ENCODE results near the gene PIR. TPM values are rescaled to one million over a fixed set of nuclear protein-coding genes. Genes with fewer than 3 reads are reported as not detected.

The PIR gene
- total and polyA plus RNA-seq, 4 donors: 8.3 to 29.1 (median 13.4) TPM

DNA sequence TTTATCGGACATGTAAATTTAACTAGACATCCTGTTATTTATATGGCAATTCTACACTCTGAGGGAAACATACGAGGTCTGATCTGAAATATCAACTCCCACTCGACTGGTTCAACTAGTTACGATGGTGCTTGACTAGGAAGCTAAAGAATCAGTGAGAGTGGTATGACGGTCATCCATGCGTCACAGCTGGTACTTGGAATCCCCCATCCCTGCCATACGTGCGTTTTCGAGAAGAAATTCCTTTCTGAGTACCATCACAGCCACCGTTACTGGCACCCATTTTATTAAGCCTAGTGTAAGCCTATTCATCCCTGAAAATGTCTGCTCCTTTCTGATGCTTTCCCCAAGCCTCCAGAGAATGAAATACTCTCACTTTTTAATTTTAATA, 157.1 kb downstream of the PIR start:
- ATAC-seq (ENCODE audit: insufficient read depth, low FRiP score) (no peak), DNase-seq (peak; percentile 75 to 81 (median 78))
- H3K9ac ChIP-seq (ENCODE audit: insufficient read depth in 1 of 2, low read length in 2 of 2): peak overlapping the region; percentile 68 to 70
- WGBS, 2 donors: 0 to 37% methylated on average over 10 of the region's 10 CpGs
- peak overlapping the region; percentile 36 to 84 for H3K27ac ChIP-seq (ENCODE audit: low read depth in 1 of 2, low read length in 1 of 2)
- peaks cover 0 to 52% (median 25%) of the 10 kb centered on the region in 3 donors for H3K27me3 ChIP-seq (ENCODE audit: control insufficient read depth in 3 of 3, insufficient read depth in 3 of 3, low read length in 2 of 3)
- peaks cover 4 to 10% (median 6%) of the 10 kb centered on the region in 4 donors for H3K36me3 ChIP-seq (ENCODE audit: control insufficient read depth in 4 of 4, insufficient read depth in 4 of 4, low read length in 4 of 4)
- H3K4me3 ChIP-seq: no peak overlapping the region
- peaks cover 0 to 4% (median 0%) of the 10 kb centered on the region in 4 donors for H3K9me3 ChIP-seq (ENCODE audit: control insufficient read depth in 4 of 4, insufficient read depth in 3 of 4, low read length in 3 of 4)
- peaks cover 0 to 4% (median 0%) of the 10 kb centered on the region in 5 donors for H3K4me1 ChIP-seq (ENCODE audit: control insufficient read depth in 5 of 5, insufficient read depth in 5 of 5, low read length in 5 of 5)
- TF ChIP-seq, protein P1, sequence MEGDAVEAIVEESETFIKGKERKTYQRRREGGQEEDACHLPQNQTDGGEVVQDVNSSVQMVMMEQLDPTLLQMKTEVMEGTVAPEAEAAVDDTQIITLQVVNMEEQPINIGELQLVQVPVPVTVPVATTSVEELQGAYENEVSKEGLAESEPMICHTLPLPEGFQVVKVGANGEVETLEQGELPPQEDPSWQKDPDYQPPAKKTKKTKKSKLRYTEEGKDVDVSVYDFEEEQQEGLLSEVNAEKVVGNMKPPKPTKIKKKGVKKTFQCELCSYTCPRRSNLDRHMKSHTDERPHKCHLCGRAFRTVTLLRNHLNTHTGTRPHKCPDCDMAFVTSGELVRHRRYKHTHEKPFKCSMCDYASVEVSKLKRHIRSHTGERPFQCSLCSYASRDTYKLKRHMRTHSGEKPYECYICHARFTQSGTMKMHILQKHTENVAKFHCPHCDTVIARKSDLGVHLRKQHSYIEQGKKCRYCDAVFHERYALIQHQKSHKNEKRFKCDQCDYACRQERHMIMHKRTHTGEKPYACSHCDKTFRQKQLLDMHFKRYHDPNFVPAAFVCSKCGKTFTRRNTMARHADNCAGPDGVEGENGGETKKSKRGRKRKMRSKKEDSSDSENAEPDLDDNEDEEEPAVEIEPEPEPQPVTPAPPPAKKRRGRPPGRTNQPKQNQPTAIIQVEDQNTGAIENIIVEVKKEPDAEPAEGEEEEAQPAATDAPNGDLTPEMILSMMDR (IDR thresholded peaks at IDR 0.05; ENCODE audit: control extremely low read depth, extremely low read depth): no peak

DNA sequence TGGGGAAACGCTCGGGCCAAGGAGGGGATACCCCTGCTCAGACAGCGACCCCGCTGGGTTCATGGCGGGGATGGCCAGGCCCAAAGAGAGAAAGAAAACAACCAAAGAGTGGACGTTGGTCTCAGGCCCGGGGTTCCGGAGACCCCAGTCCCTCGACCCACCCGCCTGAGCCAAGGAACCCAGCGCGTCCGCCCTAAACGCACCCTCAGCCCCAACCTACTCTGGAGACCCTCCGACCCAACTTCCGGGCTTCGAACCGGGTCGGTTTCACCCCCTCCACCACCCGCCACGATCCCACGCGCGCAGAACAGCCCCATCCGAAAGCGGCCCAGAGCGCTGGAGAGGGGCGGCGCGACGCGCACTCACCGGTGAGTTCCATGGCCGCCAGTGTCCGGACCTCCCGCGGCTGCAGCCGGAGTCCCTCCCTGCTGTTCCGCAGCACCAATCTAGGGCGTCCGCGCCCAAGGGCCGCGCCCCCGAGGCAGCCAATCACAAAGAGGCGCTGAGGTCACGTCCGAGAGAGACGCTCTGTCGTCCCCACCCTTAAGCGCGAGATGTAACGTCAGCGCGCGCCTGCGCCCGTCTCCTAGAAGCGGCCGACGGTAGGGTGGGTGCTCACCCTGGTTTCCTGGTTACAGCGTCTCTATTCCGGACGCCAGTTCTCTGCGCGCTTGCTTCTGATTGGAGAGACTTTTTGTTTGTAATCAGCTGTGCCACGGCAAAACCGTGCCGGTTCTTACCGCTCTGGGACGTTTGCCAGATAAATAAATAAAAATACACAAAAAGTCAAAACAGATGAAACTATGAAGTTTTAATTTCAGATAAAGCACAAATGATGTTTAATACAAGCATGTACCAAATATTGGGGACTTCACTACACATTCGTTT, 157.8 kb downstream of the PIR start, which contains the start of gene PIGA:
Gene PIGA, minus strand, starts transcription at position 389 of the 888 bp plus-strand sequence. CDS start 3,593 bp downstream, outside the sequence.
- H3K4me1 ChIP-seq (ENCODE audit: control insufficient read depth in 5 of 5, insufficient read depth in 5 of 5, low read length in 5 of 5): peaks cover 0 to 4% (median 0%) of the 10 kb centered on the region in 5 donors
- WGBS, 2 donors: 0 to 30% methylated on average over 28 to 72 of the region's 72 CpGs
- ATAC-seq (ENCODE audit: insufficient read depth, low FRiP score) (peak; percentile 96), DNase-seq (peak; percentile 97 to 98 (median 98))
- H3K27me3 ChIP-seq (ENCODE audit: control insufficient read depth in 3 of 3, insufficient read depth in 3 of 3, low read length in 2 of 3): peaks cover 0 to 55% (median 25%) of the 10 kb centered on the region in 3 donors
- peak within 1 kb of the TSS; percentile 97 to 99 for H3K27ac ChIP-seq (ENCODE audit: low read depth in 1 of 2, low read length in 1 of 2)
- H3K9ac ChIP-seq (ENCODE audit: insufficient read depth in 1 of 2, low read length in 2 of 2): peak within 1 kb of the TSS; percentile 95 to 99
- H3K4me3 ChIP-seq: peak within 1 kb of the TSS; percentile 74
- peaks cover 4 to 10% (median 6%) of the 10 kb centered on the region in 4 donors for H3K36me3 ChIP-seq (ENCODE audit: control insufficient read depth in 4 of 4, insufficient read depth in 4 of 4, low read length in 4 of 4)
- peaks cover 0 to 4% (median 0%) of the 10 kb centered on the region in 4 donors for H3K9me3 ChIP-seq (ENCODE audit: control insufficient read depth in 4 of 4, insufficient read depth in 3 of 4, low read length in 3 of 4)
- TF ChIP-seq, protein P1 (IDR thresholded peaks at IDR 0.05; ENCODE audit: control extremely low read depth, extremely low read depth): no peak

Other genes with a start within 250 kb of the PIR start
- 1 to 10 TPM; 3.7 to 7.5 TPM for gene ASB9, start 223.2 kb downstream of the PIR start, total RNA-seq
- gene ASB9, start 223.2 kb downstream of the PIR start, polyA plus RNA-seq: 1 to 10 TPM; 2.1 to 2.5 TPM
- gene ASB11, start 177.7 kb downstream of the PIR start, total RNA-seq: under 1 TPM; 0.06 to 0.34 TPM
- under 1 TPM in 1 of 2 donors, not detected in 1; 0.06 TPM for gene ASB11, start 177.7 kb downstream of the PIR start, polyA plus RNA-seq
- 10 to 100 TPM; 21.6 to 72.8 TPM for gene PIGA, start 157.8 kb downstream of the PIR start, total RNA-seq
- gene PIGA, start 157.8 kb downstream of the PIR start, polyA plus RNA-seq: 10 to 100 TPM; 11.7 to 16.0 TPM
- 10 to 100 TPM; 15.6 to 31.5 TPM for gene VEGFD, start 108.9 kb downstream of the PIR start, total RNA-seq
- gene VEGFD, start 108.9 kb downstream of the PIR start, polyA plus RNA-seq: 1 to 10 TPM; 6.1 to 10.0 TPM
- gene BMX, start 7.5 kb upstream of the PIR start, total RNA-seq: 1 to 10 TPM; 1.9 to 4.0 TPM
- 1 to 10 TPM; 1.4 to 3.1 TPM for gene BMX, start 7.5 kb upstream of the PIR start, polyA plus RNA-seq
- gene ACE2, start 107.6 kb upstream of the PIR start, total RNA-seq: 1 to 10 TPM; 3.6 to 8.1 TPM
- gene ACE2, start 107.6 kb upstream of the PIR start, polyA plus RNA-seq: 1 to 10 TPM in 1 of 2 donors, under 1 TPM in 1; 0.53 to 7.4 TPM
- gene CLTRN, start 171.5 kb upstream of the PIR start, total RNA-seq: 1 to 10 TPM; 3.0 to 3.6 TPM
- 1 to 10 TPM; 1.1 to 1.6 TPM for gene CLTRN, start 171.5 kb upstream of the PIR start, polyA plus RNA-seq
- gene CA5B, start 244.9 kb upstream of the PIR start, total RNA-seq: 10 to 100 TPM; 17.2 to 22.3 TPM
- 1 to 10 TPM; 2.1 to 2.6 TPM for gene CA5B, start 244.9 kb upstream of the PIR start, polyA plus RNA-seq

All from lung (tissue), 12 donors.